Endothelial cell of umbilical vein (primary cell): Measurements from ENCODE around the gene PLXNA1. TPM values are rescaled to one million over a fixed set of nuclear protein-coding genes. Genes with fewer than 3 reads are reported as not detected.

Experiments
- BruUV-seq: library from RNA; stranded (reverse); fragments of 400-500 nt; replicated peaks from 2 replicates; lab custom pipeline; 2021; lab: Mats Ljungman, UMichigan
- CTCF ChIA-PET: fragments of 300-600, 350-600 bp; sonication (Branson Sonifier 250); formaldehyde crosslinking; loops from one replicate; lab custom pipeline; 2021; ENCODE audit warnings: antibody characterized with exemption, inconsistent platforms; lab: Charles Lee
- POLR2A ChIA-PET: fragments of 300-600, 350-600 bp; sonication (Branson Sonifier 250); formaldehyde crosslinking; loops from one replicate; lab custom pipeline; 2021; ENCODE audit warnings: antibody characterized with exemption, inconsistent platforms; lab: Charles Lee
- DNase-seq: peaks from one replicate; pipeline ENCODE4 v3.0.0-alpha.2; 2011; ENCODE audit warnings: low read depth, low spot score
- FAIRE-seq: peaks from 2 replicates; lab custom pipeline; 2011; peaks lifted over from hg19 to GRCh38; lab: Jason Lieb, UNC
- H2AFZ ChIP-seq: 2 replicates; pipeline ENCODE4 v1.6.0; 2012; ENCODE audit warnings: low read depth, low read length, control low read depth, inconsistent platforms
- H3K27ac ChIP-seq: 2 replicates; pipeline ENCODE4 v1.5.1; 2011; ENCODE audit warnings: low read depth, mild to moderate bottlenecking, control low read depth, low read length, moderate library complexity; ENCODE audit not compliant: insufficient read depth
- H3K27me3 ChIP-seq, 2 experiments: 2 replicates each; pipeline versions ENCODE4 v1.6.0 to v1.6.1; 2011; ENCODE audit warnings: low read length in 2 of 2, mixed read lengths in 1 of 2; ENCODE audit not compliant: control insufficient read depth in 2 of 2, insufficient read depth in 2 of 2
- H3K36me3 ChIP-seq, 2 experiments: 2 replicates in 1 of 2; 3 replicates in 1 of 2; pipeline ENCODE4 v1.5.1; 2011; ENCODE audit warnings: low read length in 2 of 2, mild to moderate bottlenecking in 1 of 2, moderate library complexity in 1 of 2; ENCODE audit not compliant: control insufficient read depth in 2 of 2, insufficient read depth in 2 of 2; ENCODE audit errors: extremely low read depth in 1 of 2
- H3K4me1 ChIP-seq: 3 replicates; pipeline ENCODE4 v1.5.1; 2011; ENCODE audit warnings: mild to moderate bottlenecking, low read length; ENCODE audit not compliant: control insufficient read depth, insufficient read depth; ENCODE audit errors: extremely low read depth
- H3K4me2 ChIP-seq: 2 replicates; pipeline ENCODE4 v1.6.1; 2011; ENCODE audit warnings: low read length, control low read depth, mixed read lengths; ENCODE audit not compliant: insufficient read depth
- H3K4me3 ChIP-seq, 3 experiments: fragments of 200-600 bp in 1 of 3; sonication (generic), shearing (Covaris generic) in 1 of 3; replicated peaks in 1 of 3; 2 replicates each; pipeline ENCODE4 v1.5.1; 2011 to 2016; ENCODE audit warnings: control low read depth in 3 of 3, low read length in 3 of 3, mild to moderate bottlenecking in 2 of 3, inconsistent platforms in 1 of 3, low read depth in 1 of 3, moderate library complexity in 1 of 3; ENCODE audit not compliant: insufficient read depth in 1 of 3
- H3K79me2 ChIP-seq: 2 replicates; pipeline ENCODE4 v1.6.0; 2012; ENCODE audit warnings: low read length, inconsistent platforms; ENCODE audit not compliant: control insufficient read depth, insufficient read depth
- H3K9ac ChIP-seq: replicated peaks from 2 replicates; pipeline ENCODE3; 2011; ENCODE audit warnings: low read length, control low read depth; ENCODE audit not compliant: insufficient read depth; ENCODE audit errors: extremely low read depth
- H3K9me1 ChIP-seq: replicated peaks from 3 replicates; pipeline ENCODE4 v1.6.0; 2011; ENCODE audit warnings: mild to moderate bottlenecking, low read length; ENCODE audit not compliant: control insufficient read depth, insufficient read depth; ENCODE audit errors: extremely low read depth
- H3K9me3 ChIP-seq: replicated peaks from 2 replicates; pipeline ENCODE4 v1.5.1; 2012; ENCODE audit warnings: low read length, inconsistent platforms; ENCODE audit not compliant: control insufficient read depth, insufficient read depth
- H4K20me1 ChIP-seq: replicated peaks from 2 replicates; pipeline ENCODE3; 2011; ENCODE audit warnings: mild to moderate bottlenecking, low read length; ENCODE audit not compliant: control insufficient read depth, insufficient read depth; ENCODE audit errors: extremely low read depth
- EZH2 ChIP-seq: IDR thresholded peaks from 2 replicates; pipeline ENCODE4 v1.6.1; 2012; ENCODE audit warnings: borderline replicate concordance, low read depth, mild to moderate bottlenecking, moderate library complexity, low read length, inconsistent platforms; ENCODE audit not compliant: severe bottlenecking
- FOS ChIP-seq: IDR thresholded peaks from 2 replicates; pipeline ENCODE4 v1.6.1; 2011; ENCODE audit warnings: mild to moderate bottlenecking, low read length, moderate library complexity, borderline replicate concordance; ENCODE audit not compliant: insufficient read depth
- GATA2 ChIP-seq: IDR thresholded peaks from 2 replicates; pipeline ENCODE4 v1.7.0; 2011; ENCODE audit warnings: low read depth, mild to moderate bottlenecking, moderate library complexity, mixed read lengths, low read length; ENCODE audit not compliant: insufficient read length, insufficient read depth
- JUN ChIP-seq: IDR thresholded peaks from 2 replicates; pipeline ENCODE4 v1.6.1; 2011; ENCODE audit warnings: borderline replicate concordance, low read depth; ENCODE audit not compliant: insufficient read length, insufficient read depth
- MYC ChIP-seq: IDR thresholded peaks from one replicate; pipeline ENCODE4 v1.6.1; 2011; ENCODE audit warnings: mild to moderate bottlenecking, low read depth, low read length
- POLR2A ChIP-seq: IDR thresholded peaks from 2 replicates; pipeline ENCODE4 v1.6.1; 2012; ENCODE audit warnings: low read depth, mild to moderate bottlenecking, control low read depth, low read length
- POLR2AphosphoS5 ChIP-seq: IDR thresholded peaks from 2 replicates; pipeline ENCODE4 v1.6.1; 2012; ENCODE audit warnings: low read depth, mild to moderate bottlenecking, control low read depth, low read length, moderate library complexity; ENCODE audit not compliant: insufficient read depth
- dilution Hi-C: fragments of 300-500 bp; cut with MboI; formaldehyde crosslinking; loops from one replicate; pipeline ENCODE4 v1.15.0; 2019; ENCODE audit warnings: low sequenced_read_pairs; ENCODE audit not compliant: extremely low pct_ligation_motif_present
- intact Hi-C: fragments of 100-400 bp; cut with micrococcal nuclease; formaldehyde crosslinking; loops from one replicate; pipeline ENCODE4 v1.10.0; 2022
- polyA plus RNA-seq, 4 experiments: library from polyadenylated mRNA; depleted of rRNA in 3 of 4; stranded (reverse) in 3 of 4; unstranded in 1 of 4; fragments of >200 nt; gene quantifications; 2 replicates each; pipeline versions ENCODE4 v1.2.1 to v1.2.3, GENCODE V29; 2011 to 2012; ENCODE audit warnings: missing spikeins in 1 of 4
- total RNA-seq: library from RNA; stranded (reverse); gene quantifications from 2 replicates; pipeline ENCODE4 v1.2.3, GENCODE V29; 2021
- TF ChIP-seq, protein P1 (sequence below), 2 donors: IDR thresholded peaks; 1 replicate in 1 of 2; 2 replicates in 1 of 2; pipeline ENCODE4 v1.5.1; 2011; ENCODE audit warnings: low read length in 2 of 2, mild to moderate bottlenecking in 2 of 2, moderate library complexity in 2 of 2, control low read depth in 1 of 2, inconsistent platforms in 1 of 2, low read depth in 1 of 2; ENCODE audit not compliant: insufficient read depth in 1 of 2; ENCODE audit errors: extremely low read depth in 1 of 2
- TF ChIP-seq, protein P2 (sequence below): IDR thresholded peaks from 2 replicates; pipeline ENCODE4 v1.6.1; 2011; ENCODE audit not compliant: insufficient read depth, insufficient read length

PLXNA1 gene
- total and polyA plus RNA-seq, 2 donors (not counting 3 experiments of a cell fraction or from before 2014, with no cell fraction given) = 14.1 to 18.4 TPM

DNA sequence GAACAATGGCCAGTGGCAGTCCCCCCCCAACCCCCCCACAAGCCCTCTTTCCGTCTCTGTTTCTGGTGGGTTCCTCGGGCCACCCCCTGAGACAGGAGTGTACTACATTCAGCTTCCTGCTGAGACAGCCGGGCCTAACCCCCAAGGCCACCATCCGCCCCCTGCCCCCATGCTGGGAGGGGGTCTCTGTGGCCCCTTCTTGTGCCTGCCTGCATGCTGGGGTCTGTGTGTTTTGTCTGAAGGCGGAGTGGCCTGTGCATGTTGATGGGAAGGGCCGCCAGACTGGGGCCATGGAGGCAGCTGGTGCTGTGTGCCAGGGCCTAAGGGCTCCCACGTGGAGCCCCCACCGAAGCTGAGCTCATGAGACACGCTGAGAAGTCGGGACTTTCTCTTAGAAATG, 26.6 kb downstream of the PLXNA1 start:
- dilution Hi-C loops = no loop called here
- Histone ChIP-seq H4K20me1 (no peaks in the 10 kb centered on the region), H3K4me3 (no peak overlapping the region), H3K36me3 (no peaks in the 10 kb centered on the region), H3K9me3 (no peaks in the 10 kb centered on the region), H2AFZ (no peak overlapping the region), H3K27ac (no peak overlapping the region), H3K9ac (no peak overlapping the region), H3K9me1 (no peaks in the 10 kb centered on the region), H3K79me2 (no peaks in the 10 kb centered on the region), H3K27me3 (no peaks in the 10 kb centered on the region), H3K4me2 (no peak overlapping the region), H3K4me1 (no peaks in the 10 kb centered on the region)
- ChIA-PET POLR2A (no interaction called here), CTCF (interaction anchor here (1.4 kb wide), 1 partner anchor 13 kb away, joined by 3 read pairs; no protein-coding TSS in a partner anchor)
- intact Hi-C loops = loop anchor here (10.0 kb wide), 1 partner anchor 485 kb away; the partner anchor contains the start of gene CHST13
- FAIRE-seq (no peak), DNase-seq (no peak)
- TF ChIP-seq EZH2 = no peak
- TF ChIP-seq POLR2AphosphoS5 = no peak
- TF ChIP-seq JUN = no peak
- TF ChIP-seq MYC = no peak
- no peak for TF ChIP-seq POLR2A
- no peak for TF ChIP-seq FOS
- BruUV-seq = no TSS peak

DNA sequence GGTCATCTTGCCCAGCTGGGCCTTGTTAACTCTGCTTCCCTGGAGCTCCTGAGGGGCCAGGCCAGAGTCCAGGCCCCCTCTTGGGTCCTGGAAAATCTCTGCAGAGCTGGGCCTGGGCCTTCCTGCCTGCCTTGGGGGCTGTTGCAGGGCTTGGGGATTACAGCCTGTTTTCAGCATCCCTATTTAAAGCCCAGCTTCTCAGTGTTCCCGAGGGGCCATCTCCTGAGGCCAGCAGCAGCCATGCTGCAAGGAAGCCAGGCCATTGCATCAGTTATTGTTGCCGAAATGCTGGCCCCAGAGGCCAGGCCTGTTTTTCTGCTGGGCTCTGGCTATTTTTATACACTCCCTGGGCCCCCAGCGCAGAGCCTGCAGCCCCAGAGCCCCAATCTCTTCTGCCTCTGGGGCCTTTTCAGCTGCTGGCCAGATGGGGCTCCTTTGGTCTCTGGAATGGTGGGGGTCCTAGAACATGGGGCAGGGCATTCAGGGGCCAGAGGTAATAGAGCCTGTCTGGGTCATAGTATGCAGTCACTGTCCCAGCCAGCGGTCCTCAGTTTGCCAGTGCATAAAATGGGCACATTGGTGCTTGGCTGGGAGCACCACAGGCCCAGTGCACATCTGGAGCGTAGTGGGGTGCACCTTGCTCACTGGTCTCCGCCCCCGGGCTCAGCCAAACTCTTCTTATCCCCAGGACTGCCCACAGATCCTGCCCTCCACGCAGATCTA, 28.5 kb downstream of the PLXNA1 start:
- Histone ChIP-seq H3K27me3 (no peaks in the 10 kb centered on the region), H3K9me1 (no peaks in the 10 kb centered on the region), H3K27ac (no peak overlapping the region), H3K9me3 (no peaks in the 10 kb centered on the region), H3K4me1 (no peaks in the 10 kb centered on the region), H3K4me3 (no peak overlapping the region), H3K79me2 (no peaks in the 10 kb centered on the region), H2AFZ (no peak overlapping the region), H3K4me2 (no peak overlapping the region), H3K36me3 (no peaks in the 10 kb centered on the region), H3K9ac (no peak overlapping the region), H4K20me1 (no peaks in the 10 kb centered on the region)
- CTCF ChIA-PET = interaction anchor here (0.6 to 1.9 kb wide), 2 partner anchors 16 to 259 kb away, joined by 3 to 8 read pairs; no protein-coding TSS in a partner anchor
- POLR2A ChIA-PET = no interaction called here
- no peak for DNase-seq
- BruUV-seq = no TSS peak
- FAIRE-seq = no peak
- intact Hi-C loops (no loop called here), dilution Hi-C loops (no loop called here)
- TF ChIP-seq POLR2AphosphoS5 = no peak
- no peak for TF ChIP-seq MYC
- no peak for TF ChIP-seq EZH2
- no peak for TF ChIP-seq POLR2A
- TF ChIP-seq, protein P1, sequence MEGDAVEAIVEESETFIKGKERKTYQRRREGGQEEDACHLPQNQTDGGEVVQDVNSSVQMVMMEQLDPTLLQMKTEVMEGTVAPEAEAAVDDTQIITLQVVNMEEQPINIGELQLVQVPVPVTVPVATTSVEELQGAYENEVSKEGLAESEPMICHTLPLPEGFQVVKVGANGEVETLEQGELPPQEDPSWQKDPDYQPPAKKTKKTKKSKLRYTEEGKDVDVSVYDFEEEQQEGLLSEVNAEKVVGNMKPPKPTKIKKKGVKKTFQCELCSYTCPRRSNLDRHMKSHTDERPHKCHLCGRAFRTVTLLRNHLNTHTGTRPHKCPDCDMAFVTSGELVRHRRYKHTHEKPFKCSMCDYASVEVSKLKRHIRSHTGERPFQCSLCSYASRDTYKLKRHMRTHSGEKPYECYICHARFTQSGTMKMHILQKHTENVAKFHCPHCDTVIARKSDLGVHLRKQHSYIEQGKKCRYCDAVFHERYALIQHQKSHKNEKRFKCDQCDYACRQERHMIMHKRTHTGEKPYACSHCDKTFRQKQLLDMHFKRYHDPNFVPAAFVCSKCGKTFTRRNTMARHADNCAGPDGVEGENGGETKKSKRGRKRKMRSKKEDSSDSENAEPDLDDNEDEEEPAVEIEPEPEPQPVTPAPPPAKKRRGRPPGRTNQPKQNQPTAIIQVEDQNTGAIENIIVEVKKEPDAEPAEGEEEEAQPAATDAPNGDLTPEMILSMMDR (IDR thresholded peaks at IDR 0.05; ENCODE audit: extremely low read depth in 1 of 2, insufficient read depth in 1 of 2, low read depth in 1 of 2, low read length in 2 of 2) = no peak
- TF ChIP-seq, protein P2, sequence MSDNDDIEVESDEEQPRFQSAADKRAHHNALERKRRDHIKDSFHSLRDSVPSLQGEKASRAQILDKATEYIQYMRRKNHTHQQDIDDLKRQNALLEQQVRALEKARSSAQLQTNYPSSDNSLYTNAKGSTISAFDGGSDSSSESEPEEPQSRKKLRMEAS = no peak
- no peak for TF ChIP-seq GATA2
- TF ChIP-seq JUN = no peak
- no peak for TF ChIP-seq FOS
